Lower leg skin (tissue), 4 donors: ENCODE measurements around the gene ZNF273. TPM values are rescaled to one million over a fixed set of nuclear protein-coding genes. Genes with fewer than 3 reads are reported as not detected.
"Not testable (repeated sequence)": the region's sequence is repeated elsewhere in the genome, so short reads cannot be mapped to it uniquely, and the experiment has no call there.

Source experiments
- DNase-seq, 2 donors: peaks; one replicate each; pipeline ENCODE4 v3.0.0-alpha.2; 2019; ENCODE audit warnings: low spot score in 2 of 2
- H3K4me3 ChIP-seq: fragments of 200-600 bp; sonication (generic); 2 replicates; pipeline ENCODE4 v1.5.1; 2017; ENCODE audit warnings: mild to moderate bottlenecking, low read depth; ENCODE audit not compliant: poor library complexity, severe bottlenecking
- CTCF ChIP-seq, 3 donors: fragments of 450-650 bp; IDR thresholded peaks; one replicate each; pipeline ENCODE4 v1.5.1; 2016; ENCODE audit warnings: antibody characterized with exemption in 3 of 3, mild to moderate bottlenecking in 3 of 3, moderate library complexity in 2 of 3
- POLR2A ChIP-seq, 2 donors: fragments of 450-650 bp; IDR thresholded peaks; one replicate each; pipeline ENCODE4 v1.6.1; 2016 to 2017; ENCODE audit warnings: antibody characterized with exemption in 2 of 2, mild to moderate bottlenecking in 1 of 2, moderate library complexity in 1 of 2
- WGBS, 2 donors: methylation state at CpG; one replicate each; pipeline ENCODE4 v1.1.5; 2018; 5-methylcytosine and 5-hydroxymethylcytosine counted together
- intact Hi-C: fragments of 100-400 bp; cut with DNase I; formaldehyde crosslinking; loops from one replicate; pipeline ENCODE4 v1.15.0; 2023; ENCODE audit warnings: low total_unique reads
- total RNA-seq, 4 donors: library from RNA; depleted of rRNA; stranded (reverse); fragments of >200 nt; gene quantifications; one replicate each; pipeline ENCODE4 v1.1.0, GENCODE V29; 2016

The ZNF273 gene
- total RNA-seq, 4 donors from 2014 or later, result 61.3 to 224 (median 66.3) TPM

GRCh38 chr7:64890761-64891362, 12.2 kb upstream of the ZNF273 start:
- intact Hi-C loops, result no loop called here
- no peak overlapping the region for H3K4me3 ChIP-seq
- TF ChIP-seq POLR2A (IDR thresholded peaks at IDR 0.05) (no peak), CTCF (IDR thresholded peaks at IDR 0.05) (no peak)
- DNase-seq, result peak; percentile 60 to 64
- WGBS, 2 donors, result 23 to 27% methylated on average over 2 of the region's 2 CpGs

GRCh38 chr7:64891363-64892081, 11.6 kb upstream of the ZNF273 start:
- 17 to 32% methylated on average over 1 of the region's 1 CpG for WGBS, 2 donors
- intact Hi-C loops, H3K4me3 ChIP-seq: not testable (repeated sequence)
- peak; percentile 12 to 63 for DNase-seq

- DNase-seq, result peak in 1 of 2 donors; percentile 9
- intact Hi-C loops, result no loop called here
Measured at GRCh38 chr7:64892116-64892515, 11.0 kb upstream of the ZNF273 start.

GRCh38 chr7:64892666-64893309, 10.3 kb upstream of the ZNF273 start:
- no peak for TF ChIP-seq POLR2A (IDR thresholded peaks at IDR 0.05)
- no peak for TF ChIP-seq CTCF (IDR thresholded peaks at IDR 0.05)
- H3K4me3 ChIP-seq, result no peak overlapping the region
- WGBS, 2 donors, result 74% methylated on average over 5 of the region's 5 CpGs
- DNase-seq, result peak; percentile 11 to 48
- intact Hi-C loops, result no loop called here

More at GRCh38 chr7:64892116-64892515, 11.0 kb upstream of the ZNF273 start:
- no peak for TF ChIP-seq CTCF (IDR thresholded peaks at IDR 0.05)
- TF ChIP-seq POLR2A (IDR thresholded peaks at IDR 0.05), result no peak
- H3K4me3 ChIP-seq, result no peak overlapping the region

GRCh38 chr7:64893401-64893800, 9.7 kb upstream of the ZNF273 start:
- H3K4me3 ChIP-seq, result no peak overlapping the region
- intact Hi-C loops, result no loop called here
- 53 to 70% methylated on average over 5 of the region's 5 CpGs for WGBS, 2 donors
- DNase-seq, result peak; percentile 10 to 18
- TF ChIP-seq CTCF (IDR thresholded peaks at IDR 0.05) (no peak), POLR2A (IDR thresholded peaks at IDR 0.05) (no peak)

- DNase-seq, result peak in 1 of 2 donors; percentile 50
- WGBS, 2 donors, result 68% methylated on average over 11 of the region's 11 CpGs
- H3K4me3 ChIP-seq, intact Hi-C loops: not testable (repeated sequence)
Measured at GRCh38 chr7:64902461-64902805, 640 bp upstream of the ZNF273 start.
